Small intestine (tissue), 7 donors: ENCODE results near the gene GLI3. TPM values are rescaled to one million over a fixed set of nuclear protein-coding genes. Genes with fewer than 3 reads are reported as not detected.
A peak's percentile ranks its signal among the peaks of the same experiment; 100 is the strongest.

ENCODE experiments used
- DNase-seq, 2 donors: peaks; one replicate each; pipeline versions ENCODE4 v3.0.0 to v3.0.0-alpha.2; 2013
- FAIRE-seq: peaks from 2 replicates; lab custom pipeline; 2012; peaks lifted over from hg19 to GRCh38; lab: Jason Lieb, UNC
- H3K27ac ChIP-seq, 3 donors: one replicate each; pipeline ENCODE4 v1.5.1; 2013; ENCODE audit warnings: low read length in 2 of 3, mild to moderate bottlenecking in 2 of 3, control low read depth in 1 of 3, inconsistent platforms in 1 of 3, low read depth in 1 of 3, moderate library complexity in 1 of 3
- H3K27me3 ChIP-seq, 3 donors: one replicate each; pipeline ENCODE4 v1.6.1; 2013; ENCODE audit warnings: low read length in 3 of 3, inconsistent platforms in 1 of 3; ENCODE audit not compliant: control insufficient read depth in 3 of 3, insufficient read depth in 3 of 3
- H3K36me3 ChIP-seq, 3 donors: one replicate each; pipeline ENCODE4 v1.6.1; 2013; ENCODE audit warnings: low read length in 3 of 3, inconsistent platforms in 1 of 3, low read depth in 1 of 3, mild to moderate bottlenecking in 1 of 3, moderate library complexity in 1 of 3; ENCODE audit not compliant: control insufficient read depth in 3 of 3, insufficient read depth in 2 of 3
- H3K4me1 ChIP-seq, 3 donors: one replicate each; pipeline ENCODE4 v1.6.1; 2013; ENCODE audit warnings: low read length in 2 of 3, inconsistent platforms in 1 of 3, low read depth in 1 of 3, mild to moderate bottlenecking in 1 of 3, moderate library complexity in 1 of 3; ENCODE audit not compliant: control insufficient read depth in 3 of 3, insufficient read depth in 2 of 3
- H3K4me3 ChIP-seq, 3 donors: one replicate each; pipeline ENCODE4 v1.5.1; 2013; ENCODE audit warnings: low read length in 3 of 3, control low read depth in 1 of 3, inconsistent platforms in 1 of 3, low read depth in 1 of 3, mild to moderate bottlenecking in 1 of 3, moderate library complexity in 1 of 3
- H3K9me3 ChIP-seq, 2 donors: one replicate each; pipeline ENCODE4 v1.6.1; 2013; ENCODE audit warnings: low read depth in 1 of 2, low read length in 1 of 2; ENCODE audit not compliant: control insufficient read depth in 2 of 2, insufficient read depth in 1 of 2
- WGBS, 3 donors: extraction: QIAGEN DNeasy Blood & Tissue Kit; methylation state at CpG; one replicate each; pipeline ENCODE4 v1.1.7; 2013; 5-methylcytosine and 5-hydroxymethylcytosine counted together
- polyA plus RNA-seq, 4 donors: library from polyadenylated mRNA; stranded (reverse) in 3 of 4; unstranded in 1 of 4; fragments of 200-250 nt in 3 of 4; fragments of 120-200 nt in 1 of 4; gene quantifications; one replicate each; pipeline versions ENCODE4 v1.2.1 to v1.2.3, GENCODE V29; 2013
- donor health status: healthy with polysubstance abuse.
- donor health status: control.
- donor health status: control.
- donor health status: Bipolar disorder and iron deficiency.
- donor health status: healthy.

GLI3 gene
- polyA plus RNA-seq, 4 donors: 0.54 to 2.7 (median 1.8) TPM; not detected in 1

- H3K4me1 ChIP-seq: no peaks in the 10 kb centered on the region
- no peak for FAIRE-seq
- H3K4me3 ChIP-seq: no peak overlapping the region
- H3K27ac ChIP-seq: no peak overlapping the region
- DNase-seq: no peak
- no peaks in the 10 kb centered on the region for H3K36me3 ChIP-seq
- 84 to 90% (median 86%) methylated on average over 3 of the region's 3 CpGs for WGBS, 3 donors
- no peaks in the 10 kb centered on the region for H3K9me3 ChIP-seq
- H3K27me3 ChIP-seq: no peaks in the 10 kb centered on the region
Observed at GRCh38 chr7:41925946-41926345, 311.1 kb downstream of the GLI3 start.

GRCh38 chr7:41924796-41925195 is 312.2 kb downstream of the GLI3 start:
- Histone ChIP-seq H3K27me3 (no peaks in the 10 kb centered on the region), H3K4me1 (no peaks in the 10 kb centered on the region), H3K36me3 (no peaks in the 10 kb centered on the region), H3K9me3 (no peaks in the 10 kb centered on the region), H3K4me3 (no peak overlapping the region), H3K27ac (no peak overlapping the region)
- no peak for FAIRE-seq
- DNase-seq: no peak
- 71 to 79% (median 71%) methylated on average over 9 of the region's 9 CpGs for WGBS, 3 donors

- Histone ChIP-seq H3K27me3 (no peaks in the 10 kb centered on the region), H3K4me1 (no peaks in the 10 kb centered on the region), H3K36me3 (no peaks in the 10 kb centered on the region), H3K9me3 (no peaks in the 10 kb centered on the region), H3K27ac (no peak overlapping the region), H3K4me3 (no peak overlapping the region)
- no peak for FAIRE-seq
- no peak for DNase-seq
- WGBS, 3 donors: 45 to 69% (median 49%) methylated on average over 2 of the region's 2 CpGs
Observed at GRCh38 chr7:41922373-41922772, 314.6 kb downstream of the GLI3 start.

GRCh38 chr7:41921453-41921981 is 315.5 kb downstream of the GLI3 start:
- Histone ChIP-seq H3K9me3 (no peaks in the 10 kb centered on the region), H3K4me3 (no peak overlapping the region), H3K27ac (no peak overlapping the region), H3K4me1 (no peaks in the 10 kb centered on the region), H3K36me3 (no peaks in the 10 kb centered on the region), H3K27me3 (no peaks in the 10 kb centered on the region)
- FAIRE-seq (no peak), DNase-seq (no peak)
- whole genome bisulfite sequencing, 3 donors: 65 to 79% (median 79%) methylated on average over 3 of the region's 3 CpGs

GRCh38 chr7:41918597-41918996 is 318.4 kb downstream of the GLI3 start:
- no peaks in the 10 kb centered on the region for H3K4me1 ChIP-seq
- no peak overlapping the region for H3K27ac ChIP-seq
- no peaks in the 10 kb centered on the region for H3K9me3 ChIP-seq
- H3K36me3 ChIP-seq: no peaks in the 10 kb centered on the region
- H3K27me3 ChIP-seq: no peaks in the 10 kb centered on the region
- no peak for DNase-seq
- FAIRE-seq: no peak
- WGBS, 3 donors: 73 to 76% (median 74%) methylated on average over 5 of the region's 5 CpGs
- H3K4me3 ChIP-seq: no peak overlapping the region

GRCh38 chr7:41916450-41916927 is 320.5 kb downstream of the GLI3 start:
- DNase-seq (peak in 1 of 2 donors; percentile 5), FAIRE-seq (no peak)
- WGBS, 3 donors: 61 to 77% (median 72%) methylated on average over 5 of the region's 5 CpGs
- Histone ChIP-seq H3K9me3 (no peaks in the 10 kb centered on the region), H3K4me1 (no peaks in the 10 kb centered on the region), H3K4me3 (no peak overlapping the region), H3K27ac (peak overlapping the region in 1 of 3 donors; percentile 18), H3K27me3 (no peaks in the 10 kb centered on the region), H3K36me3 (no peaks in the 10 kb centered on the region)

GRCh38 chr7:41915871-41916270 is 321.1 kb downstream of the GLI3 start:
- FAIRE-seq: no peak
- no peak overlapping the region for H3K4me3 ChIP-seq
- peak overlapping the region in 1 of 3 donors; percentile 39 for H3K27ac ChIP-seq
- WGBS, 3 donors: 57 to 69% (median 66%) methylated on average over 1 of the region's 1 CpG
- DNase-seq: no peak
- H3K4me1 ChIP-seq: no peaks in the 10 kb centered on the region
- H3K27me3 ChIP-seq: no peaks in the 10 kb centered on the region
- no peaks in the 10 kb centered on the region for H3K36me3 ChIP-seq
- no peaks in the 10 kb centered on the region for H3K9me3 ChIP-seq

GRCh38 chr7:41912851-41913567 is 324.0 kb downstream of the GLI3 start:
- Histone ChIP-seq H3K4me1 (no peaks in the 10 kb centered on the region), H3K36me3 (no peaks in the 10 kb centered on the region), H3K9me3 (no peaks in the 10 kb centered on the region), H3K27me3 (no peaks in the 10 kb centered on the region), H3K4me3 (no peak overlapping the region), H3K27ac (no peak overlapping the region)
- WGBS, 3 donors: 62 to 78% (median 65%) methylated on average over 6 of the region's 6 CpGs
- DNase-seq (no peak), FAIRE-seq (no peak)
